22Rv1 (cell line): ENCODE measurements around the gene RGS1.

Experiments used
- H3K27ac ChIP-seq: fragments of 450-650 bp; 2 replicates; pipeline ENCODE4 v1.5.1; 2017
- ZFX ChIP-seq: fragments of 450-650 bp; IDR thresholded peaks from 2 replicates; pipeline ENCODE4 v1.6.1; 2017; ENCODE audit warnings: antibody characterized with exemption, borderline replicate concordance
- TF ChIP-seq, protein P1 (sequence below): fragments of 450-650 bp; IDR thresholded peaks from 2 replicates; pipeline ENCODE4 v1.5.1; 2017; ENCODE audit warnings: mild to moderate bottlenecking

Gene RGS1

DNA sequence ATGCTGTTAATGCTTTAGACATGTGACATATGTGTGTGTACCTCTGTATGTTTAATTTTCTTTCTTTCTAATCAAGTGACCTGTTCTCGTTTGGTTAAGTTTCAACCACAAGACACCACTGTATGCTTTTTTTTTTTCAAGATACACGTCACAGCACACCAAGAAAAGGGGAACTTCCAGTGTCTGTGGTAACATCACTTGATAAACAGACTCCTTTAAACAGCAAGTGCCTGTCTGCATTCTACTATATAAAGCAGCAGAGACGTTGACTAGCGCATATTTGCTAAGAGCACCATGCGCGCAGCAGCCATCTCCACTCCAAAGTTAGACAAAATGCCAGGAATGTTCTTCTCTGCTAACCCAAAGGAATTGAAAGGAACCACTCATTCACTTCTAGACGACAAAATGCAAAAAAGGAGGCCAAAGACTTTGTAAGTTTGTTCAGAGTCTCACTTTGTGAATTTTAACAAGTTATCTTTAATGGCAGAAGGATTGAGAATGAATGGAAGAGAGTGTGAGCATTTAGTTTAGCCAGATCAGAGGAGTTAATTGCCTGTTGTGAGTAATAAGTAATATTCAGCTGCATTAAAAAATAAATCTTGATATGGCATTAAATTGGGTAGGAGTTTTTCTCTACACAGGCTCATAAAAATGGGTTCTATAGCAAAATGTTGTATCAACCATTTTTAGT, at the start of gene RGS1:
Gene RGS1, plus strand, starts transcription at position 275 of the 691 bp plus-strand sequence. Its CDS starts 20 bp downstream, at position 295.
- TF ChIP-seq, protein P1, sequence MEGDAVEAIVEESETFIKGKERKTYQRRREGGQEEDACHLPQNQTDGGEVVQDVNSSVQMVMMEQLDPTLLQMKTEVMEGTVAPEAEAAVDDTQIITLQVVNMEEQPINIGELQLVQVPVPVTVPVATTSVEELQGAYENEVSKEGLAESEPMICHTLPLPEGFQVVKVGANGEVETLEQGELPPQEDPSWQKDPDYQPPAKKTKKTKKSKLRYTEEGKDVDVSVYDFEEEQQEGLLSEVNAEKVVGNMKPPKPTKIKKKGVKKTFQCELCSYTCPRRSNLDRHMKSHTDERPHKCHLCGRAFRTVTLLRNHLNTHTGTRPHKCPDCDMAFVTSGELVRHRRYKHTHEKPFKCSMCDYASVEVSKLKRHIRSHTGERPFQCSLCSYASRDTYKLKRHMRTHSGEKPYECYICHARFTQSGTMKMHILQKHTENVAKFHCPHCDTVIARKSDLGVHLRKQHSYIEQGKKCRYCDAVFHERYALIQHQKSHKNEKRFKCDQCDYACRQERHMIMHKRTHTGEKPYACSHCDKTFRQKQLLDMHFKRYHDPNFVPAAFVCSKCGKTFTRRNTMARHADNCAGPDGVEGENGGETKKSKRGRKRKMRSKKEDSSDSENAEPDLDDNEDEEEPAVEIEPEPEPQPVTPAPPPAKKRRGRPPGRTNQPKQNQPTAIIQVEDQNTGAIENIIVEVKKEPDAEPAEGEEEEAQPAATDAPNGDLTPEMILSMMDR: no peak
- no peak for TF ChIP-seq ZFX
- peak within 1 kb of the TSS; percentile 67 for H3K27ac ChIP-seq

DNA sequence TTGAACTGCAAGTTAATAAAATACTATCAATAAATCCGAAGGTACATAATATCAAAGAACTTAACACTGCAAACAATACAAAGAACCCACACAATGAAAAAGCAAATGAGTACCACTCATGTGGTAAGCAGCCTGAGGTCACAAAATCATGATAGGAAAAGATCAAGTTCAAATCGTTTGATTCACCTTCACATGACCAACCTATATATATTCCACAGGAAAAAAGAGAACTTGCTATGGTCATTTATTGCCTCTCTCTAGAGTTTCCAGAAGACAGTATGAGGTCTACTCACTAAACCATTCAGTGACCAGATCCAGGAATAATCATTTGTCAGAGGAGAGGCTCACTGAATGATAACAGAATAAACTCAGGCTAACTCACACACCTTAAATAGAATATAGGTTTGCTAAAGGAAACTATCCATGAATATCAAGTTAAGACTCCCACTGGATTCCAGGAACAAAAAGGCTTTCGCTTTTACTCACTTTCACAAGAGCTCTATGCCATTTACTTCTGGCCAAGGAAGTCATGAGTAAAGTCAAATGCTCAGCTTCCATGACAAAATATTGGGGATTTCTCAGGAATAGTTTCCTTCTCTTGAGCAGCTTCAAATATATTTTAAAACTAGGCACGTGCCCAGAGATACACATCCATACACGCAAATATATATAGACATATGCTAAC, 48.3 kb upstream of the RGS1 start:
- H3K27ac ChIP-seq: no peak overlapping the region
- TF ChIP-seq ZFX: no peak
- TF ChIP-seq, protein P1: no peak

DNA sequence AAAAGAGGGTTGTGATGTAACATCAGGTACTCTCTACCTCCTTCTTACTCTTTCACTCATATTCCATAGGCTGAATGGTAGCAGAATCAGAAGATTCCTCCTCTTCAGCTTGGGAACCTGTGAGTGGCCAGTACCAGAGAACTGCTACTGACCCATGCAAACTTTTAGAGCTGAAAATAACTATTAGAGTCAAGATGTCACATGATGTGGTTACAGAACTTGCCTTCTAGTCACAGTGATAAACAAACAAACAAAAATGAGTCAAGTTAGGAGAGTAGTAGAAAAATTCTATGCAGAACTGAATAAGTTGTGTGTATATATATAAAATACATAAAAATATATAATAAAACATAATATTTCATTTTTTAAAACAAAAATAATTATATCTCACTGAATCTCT, 47.6 kb upstream of the RGS1 start:
- H3K27ac ChIP-seq: no peak overlapping the region
- no peak for TF ChIP-seq ZFX
- TF ChIP-seq, protein P1: no peak

DNA sequence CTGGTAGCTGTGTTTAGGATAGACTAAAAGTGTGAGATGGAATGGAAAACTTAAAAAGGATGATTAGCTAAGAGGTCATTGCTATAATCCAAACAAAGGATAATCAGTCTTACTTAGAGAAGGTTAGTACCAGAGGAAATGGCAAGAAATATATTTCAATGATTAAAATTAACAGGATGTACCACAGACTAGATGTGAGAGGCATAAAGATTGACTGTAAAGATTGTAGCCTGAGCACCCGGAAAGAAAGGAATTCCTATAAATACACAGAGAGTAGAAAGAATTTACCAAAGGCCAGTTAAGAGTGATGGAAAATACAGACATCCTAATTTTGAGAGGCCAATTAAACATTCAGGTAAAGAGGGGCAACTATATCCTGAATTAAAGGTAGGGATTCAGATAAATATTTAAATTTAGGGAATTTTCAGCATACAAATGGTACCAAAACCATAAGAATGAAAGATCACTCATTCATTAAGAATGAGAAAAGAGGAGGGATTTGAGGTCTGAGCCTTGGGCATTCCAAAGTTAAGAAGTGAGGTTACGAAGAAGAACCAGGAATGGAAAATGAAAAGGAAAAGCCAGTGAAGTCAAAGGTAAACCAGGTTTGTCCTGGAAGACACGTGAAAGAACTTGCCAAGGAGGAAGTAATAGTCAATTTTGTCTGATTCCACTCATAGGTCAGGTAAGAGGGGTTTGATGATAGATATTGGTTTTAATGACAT, 46.4 kb upstream of the RGS1 start:
- H3K27ac ChIP-seq: peak overlapping the region; percentile 51

GRCh38 chr1:192529811-192530210, 45.8 kb upstream of the RGS1 start:
- peak overlapping the region; percentile 51 for H3K27ac ChIP-seq
- TF ChIP-seq ZFX: no peak
- TF ChIP-seq, protein P1: no peak

More for the DNA sequence above, 46.4 kb upstream of the RGS1 start:
- TF ChIP-seq ZFX: no peak
- TF ChIP-seq, protein P1: no peak

DNA sequence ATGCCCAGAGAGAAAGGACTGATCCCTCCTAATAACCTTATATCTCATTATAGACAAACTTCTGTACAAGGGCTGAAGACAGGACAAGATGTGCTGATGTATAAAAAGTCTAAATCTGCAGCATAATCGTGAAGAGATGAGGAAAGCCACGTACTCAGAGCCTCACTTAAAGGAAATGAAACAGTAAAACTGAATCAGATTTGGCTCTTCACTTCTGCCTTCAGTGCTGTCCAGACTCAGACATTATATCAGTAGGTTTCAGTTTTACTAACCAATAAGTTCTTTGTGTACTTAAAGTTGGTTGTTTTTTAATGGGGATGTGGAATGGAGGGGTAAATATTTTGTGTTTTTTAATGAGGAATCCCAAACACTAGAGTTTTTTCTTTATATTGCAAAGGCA, 45.3 kb upstream of the RGS1 start:
- peak overlapping the region; percentile 51 for H3K27ac ChIP-seq

GRCh38 chr1:192531037-192531703, 44.4 kb upstream of the RGS1 start:
- H3K27ac ChIP-seq: peak overlapping the region; percentile 51

More for the DNA sequence above, 45.3 kb upstream of the RGS1 start:
- TF ChIP-seq, protein P1: no peak
- no peak for TF ChIP-seq ZFX
